ENCODE data around the gene PPA1.

DNA sequence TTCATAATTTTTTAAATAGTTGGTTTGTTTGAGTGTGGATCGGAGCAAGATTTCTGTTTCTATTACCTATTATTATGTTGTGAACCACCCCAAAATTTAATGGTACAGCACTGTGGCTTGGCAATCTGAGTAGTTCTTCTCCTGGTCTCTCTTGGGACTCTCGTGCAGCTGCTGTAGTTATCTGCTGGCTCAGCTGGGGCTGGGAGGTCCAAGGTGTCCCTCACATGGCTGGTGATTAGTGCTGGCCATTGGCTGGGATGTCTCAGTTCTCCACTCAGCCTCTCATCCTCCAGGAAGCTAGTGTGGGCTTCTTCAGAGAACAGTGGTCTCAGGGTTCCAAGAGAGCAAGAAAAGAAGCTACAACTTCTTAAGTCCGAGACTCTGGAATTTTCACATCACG is 35.1 kb upstream of the PPA1 start:
- TF ChIP-seq, protein P1, sequence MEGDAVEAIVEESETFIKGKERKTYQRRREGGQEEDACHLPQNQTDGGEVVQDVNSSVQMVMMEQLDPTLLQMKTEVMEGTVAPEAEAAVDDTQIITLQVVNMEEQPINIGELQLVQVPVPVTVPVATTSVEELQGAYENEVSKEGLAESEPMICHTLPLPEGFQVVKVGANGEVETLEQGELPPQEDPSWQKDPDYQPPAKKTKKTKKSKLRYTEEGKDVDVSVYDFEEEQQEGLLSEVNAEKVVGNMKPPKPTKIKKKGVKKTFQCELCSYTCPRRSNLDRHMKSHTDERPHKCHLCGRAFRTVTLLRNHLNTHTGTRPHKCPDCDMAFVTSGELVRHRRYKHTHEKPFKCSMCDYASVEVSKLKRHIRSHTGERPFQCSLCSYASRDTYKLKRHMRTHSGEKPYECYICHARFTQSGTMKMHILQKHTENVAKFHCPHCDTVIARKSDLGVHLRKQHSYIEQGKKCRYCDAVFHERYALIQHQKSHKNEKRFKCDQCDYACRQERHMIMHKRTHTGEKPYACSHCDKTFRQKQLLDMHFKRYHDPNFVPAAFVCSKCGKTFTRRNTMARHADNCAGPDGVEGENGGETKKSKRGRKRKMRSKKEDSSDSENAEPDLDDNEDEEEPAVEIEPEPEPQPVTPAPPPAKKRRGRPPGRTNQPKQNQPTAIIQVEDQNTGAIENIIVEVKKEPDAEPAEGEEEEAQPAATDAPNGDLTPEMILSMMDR (IDR thresholded peaks at IDR 0.05) = no peak
- no peak for TF ChIP-seq POLR2A (IDR thresholded peaks at IDR 0.05)
